ENCODE measurements around the gene STX10.

DNA sequence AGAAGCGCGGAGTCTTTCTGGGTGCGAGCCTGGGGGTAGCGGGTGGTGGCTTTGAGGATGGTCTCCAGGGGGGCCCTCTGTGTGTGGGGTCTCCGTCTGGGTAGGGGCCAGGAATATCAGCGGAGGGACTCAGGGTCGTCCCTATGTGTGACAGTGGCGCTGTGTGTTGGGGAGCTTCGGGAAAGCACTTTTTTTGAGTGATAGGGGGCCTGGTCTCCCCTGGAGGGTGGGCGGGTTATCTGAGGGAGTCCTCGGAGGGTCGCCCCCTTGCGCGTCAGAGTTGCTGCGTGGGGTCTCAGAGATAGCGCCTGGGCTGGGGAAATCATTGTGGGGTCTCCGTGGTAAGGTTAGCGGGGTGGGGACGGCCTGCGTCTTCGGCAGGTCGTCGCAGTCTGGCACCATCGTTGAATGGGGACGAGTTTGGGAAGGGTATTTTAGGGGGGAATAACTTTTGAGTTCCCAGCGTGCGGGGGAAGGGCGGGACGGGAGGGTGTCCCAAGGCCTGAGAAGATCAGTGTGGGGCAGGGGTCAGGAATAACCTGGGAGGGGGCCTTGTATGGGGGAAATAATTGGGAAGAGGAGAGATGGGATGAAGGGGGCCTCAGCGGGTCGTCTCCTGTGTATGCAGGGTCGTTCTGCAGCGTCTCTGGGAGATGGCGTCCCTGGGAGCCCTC lies 893 bp upstream of the STX10 start:
- TF ChIP-seq CTCF (IDR thresholded peaks at IDR 0.05; ENCODE audit: poor library complexity) (no peak), EZH2 (IDR thresholded peaks at IDR 0.05; ENCODE audit: borderline replicate concordance) (no peak), EZH2phosphoT487 (IDR thresholded peaks at IDR 0.05; ENCODE audit: low read depth, severe bottlenecking, unreplicated experiment) (no peak)

Data from hepatocyte (in vitro differentiated cells).